A673 (cell line): ENCODE measurements around the gene WDR88. TPM values are rescaled to one million over a fixed set of nuclear protein-coding genes. Genes with fewer than 3 reads are reported as not detected.

Experiments used
- BruUV-seq: library from RNA; stranded (reverse); fragments of 400-500 nt; replicated peaks from 2 replicates; lab custom pipeline; 2021; lab: Mats Ljungman, UMichigan
- CTCF ChIA-PET: fragments of 300-600 bp; sonication (Branson Sonifier 250); formaldehyde crosslinking; loops from one replicate; lab custom pipeline; 2022; ENCODE audit warnings: antibody characterized with exemption; lab: Charles Lee
- POLR2A ChIA-PET: fragments of 300-600 bp; sonication (Branson Sonifier 250); formaldehyde crosslinking; loops from one replicate; lab custom pipeline; 2022; ENCODE audit warnings: antibody characterized with exemption; ENCODE audit not compliant: low non-redundant PET; lab: Charles Lee
- DNase-seq: peaks from one replicate; pipeline ENCODE4 v3.0.0-alpha.2; 2015; ENCODE audit warnings: low spot score
- H3K27ac ChIP-seq: fragments of 200-600 bp; sonication (generic); 2 replicates; pipeline ENCODE4 v1.5.1; 2016; ENCODE audit warnings: mixed run types, low read depth, mild to moderate bottlenecking, mixed read lengths, antibody characterized with exemption, low read length; ENCODE audit not compliant: poor library complexity, severe bottlenecking
- H3K27me3 ChIP-seq: fragments of 200-600 bp; sonication (generic); replicated peaks from 2 replicates; pipeline ENCODE4 v1.6.1; 2017; ENCODE audit warnings: mixed run types, low read depth, mild to moderate bottlenecking, mixed read lengths, antibody characterized with exemption, low read length; ENCODE audit not compliant: insufficient read depth, poor library complexity
- H3K36me3 ChIP-seq: fragments of 200-600 bp; sonication (generic); 2 replicates; pipeline ENCODE4 v1.6.1; 2016; ENCODE audit warnings: mixed run types, mild to moderate bottlenecking, mixed read lengths, antibody characterized with exemption, low read length; ENCODE audit not compliant: insufficient read depth, poor library complexity, severe bottlenecking
- H3K4me1 ChIP-seq: fragments of 200-600 bp; sonication (generic); 2 replicates; pipeline ENCODE4 v1.6.1; 2017; ENCODE audit warnings: mixed run types, mild to moderate bottlenecking, mixed read lengths, antibody characterized with exemption, low read length; ENCODE audit not compliant: insufficient read depth, poor library complexity, severe bottlenecking
- H3K4me3 ChIP-seq: fragments of 200-600 bp; sonication (generic); 2 replicates; pipeline ENCODE4 v1.5.1; 2016; ENCODE audit warnings: low read depth, mixed run types, mild to moderate bottlenecking, mixed read lengths, low read length; ENCODE audit not compliant: poor library complexity, severe bottlenecking
- H3K9me3 ChIP-seq: fragments of 200-600 bp; sonication (generic); 2 replicates; pipeline ENCODE4 v1.6.1; 2016; ENCODE audit warnings: mixed run types, low read depth, mild to moderate bottlenecking, mixed read lengths, antibody characterized with exemption, low read length; ENCODE audit not compliant: poor library complexity, severe bottlenecking
- EZH2 ChIP-seq: fragments of 200-600 bp; sonication (generic); IDR thresholded peaks from 2 replicates; pipeline ENCODE4 v1.6.1; 2017; ENCODE audit warnings: borderline replicate concordance, low read depth, mild to moderate bottlenecking, mixed read lengths, antibody characterized with exemption, low read length; ENCODE audit not compliant: poor library complexity, severe bottlenecking
- intact Hi-C: fragments of 100-400 bp; cut with micrococcal nuclease; formaldehyde crosslinking; loops from one replicate; pipeline ENCODE4 v1.10.0; 2022; ENCODE audit not compliant: unreplicated experiment
- total RNA-seq: library from RNA; stranded (reverse); gene quantifications from 2 replicates; pipeline ENCODE4 v1.2.3, GENCODE V29; 2021
- TF ChIP-seq, protein P1 (sequence below): fragments of 300-800, 200-600 bp; sonication (generic); conservative IDR thresholded peaks from 2 replicates; pipeline ENCODE4 v1.5.1; 2017; ENCODE audit warnings: low read depth, mild to moderate bottlenecking, antibody characterized with exemption, low read length, moderate library complexity, mixed read lengths

The WDR88 gene
- total RNA-seq, 1 experiment from 2014 or later: not detected

DNA sequence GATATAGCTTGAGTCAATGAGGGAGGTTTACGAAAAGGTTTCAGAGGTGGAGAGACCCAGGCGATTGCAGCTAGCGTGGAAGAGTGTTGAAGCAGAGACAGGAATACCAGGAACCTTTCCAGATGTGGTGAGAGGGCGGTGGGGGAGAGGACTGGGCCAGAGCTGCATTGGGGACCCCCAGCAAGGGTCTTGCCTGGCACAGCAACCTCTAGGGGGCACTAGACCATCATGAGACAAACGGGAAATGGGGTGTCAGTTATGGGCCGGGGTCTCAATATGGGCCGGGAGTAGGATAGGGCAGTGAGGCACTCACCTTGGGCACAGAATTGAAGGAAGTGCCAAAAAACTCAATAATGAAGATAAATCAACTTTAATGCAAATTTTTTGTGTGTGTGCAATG, 60.1 kb downstream of the WDR88 start:
- H3K9me3 ChIP-seq: no peaks in the 10 kb centered on the region
- ChIA-PET CTCF (interaction anchor here (0.6 to 0.7 kb wide), 2 partner anchors 16 to 523 kb away, joined by 3 read pairs; no protein-coding TSS in a partner anchor), POLR2A (no interaction called here)
- intact Hi-C loops: no loop called here
- no peaks in the 10 kb centered on the region for H3K27me3 ChIP-seq
- BruUV-seq: no TSS peak
- no peak overlapping the region for H3K4me3 ChIP-seq
- peaks cover 4% of the 10 kb centered on the region for H3K4me1 ChIP-seq
- H3K27ac ChIP-seq: no peak overlapping the region
- TF ChIP-seq EZH2: no peak
- TF ChIP-seq, protein P1, sequence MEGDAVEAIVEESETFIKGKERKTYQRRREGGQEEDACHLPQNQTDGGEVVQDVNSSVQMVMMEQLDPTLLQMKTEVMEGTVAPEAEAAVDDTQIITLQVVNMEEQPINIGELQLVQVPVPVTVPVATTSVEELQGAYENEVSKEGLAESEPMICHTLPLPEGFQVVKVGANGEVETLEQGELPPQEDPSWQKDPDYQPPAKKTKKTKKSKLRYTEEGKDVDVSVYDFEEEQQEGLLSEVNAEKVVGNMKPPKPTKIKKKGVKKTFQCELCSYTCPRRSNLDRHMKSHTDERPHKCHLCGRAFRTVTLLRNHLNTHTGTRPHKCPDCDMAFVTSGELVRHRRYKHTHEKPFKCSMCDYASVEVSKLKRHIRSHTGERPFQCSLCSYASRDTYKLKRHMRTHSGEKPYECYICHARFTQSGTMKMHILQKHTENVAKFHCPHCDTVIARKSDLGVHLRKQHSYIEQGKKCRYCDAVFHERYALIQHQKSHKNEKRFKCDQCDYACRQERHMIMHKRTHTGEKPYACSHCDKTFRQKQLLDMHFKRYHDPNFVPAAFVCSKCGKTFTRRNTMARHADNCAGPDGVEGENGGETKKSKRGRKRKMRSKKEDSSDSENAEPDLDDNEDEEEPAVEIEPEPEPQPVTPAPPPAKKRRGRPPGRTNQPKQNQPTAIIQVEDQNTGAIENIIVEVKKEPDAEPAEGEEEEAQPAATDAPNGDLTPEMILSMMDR: peak; percentile 59
- peak; percentile 30 for DNase-seq
- H3K36me3 ChIP-seq: no peaks in the 10 kb centered on the region

DNA sequence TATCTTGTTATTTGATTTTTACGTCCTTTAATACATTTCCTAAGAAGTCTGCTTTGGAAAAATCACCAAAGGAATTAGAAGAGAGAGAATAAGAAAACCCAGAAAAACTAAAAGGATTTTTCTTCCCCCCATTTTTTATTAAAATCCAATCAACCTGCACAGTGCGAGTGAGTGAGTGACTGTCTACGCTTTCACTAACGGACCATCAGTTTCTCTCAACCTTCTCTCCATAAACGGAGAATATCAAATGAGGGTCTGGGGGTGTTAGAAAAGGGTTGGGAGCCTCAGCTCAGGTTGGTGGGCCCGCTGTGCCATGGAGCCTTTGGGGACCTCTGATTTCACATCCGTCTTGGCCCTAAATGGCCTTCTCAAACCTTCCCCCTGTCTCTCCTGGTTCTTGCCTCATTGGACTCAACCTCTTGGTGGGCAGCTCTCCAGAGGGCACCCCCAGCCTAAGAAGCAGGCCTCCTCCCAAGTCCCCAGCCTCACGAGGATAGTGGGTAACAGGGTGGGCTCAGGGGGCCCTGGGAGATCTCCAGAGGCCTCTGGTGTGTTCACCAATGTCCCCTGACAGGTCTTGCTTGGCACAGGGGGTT, 61.5 kb downstream of the WDR88 start:
- Histone ChIP-seq H3K27me3 (no peaks in the 10 kb centered on the region), H3K9me3 (no peaks in the 10 kb centered on the region), H3K36me3 (peaks cover 7% of the 10 kb centered on the region), H3K4me1 (peaks cover 4% of the 10 kb centered on the region), H3K27ac (no peak overlapping the region), H3K4me3 (peak overlapping the region; percentile 73)
- intact Hi-C loops: no loop called here
- BruUV-seq: no TSS peak
- ChIA-PET CTCF (interaction anchor here (1.0 kb wide), 1 partner anchor 9 kb away, joined by 3 read pairs; no protein-coding TSS in a partner anchor), POLR2A (no interaction called here)
- TF ChIP-seq, protein P1: no peak
- TF ChIP-seq EZH2: no peak
- DNase-seq: no peak

DNA sequence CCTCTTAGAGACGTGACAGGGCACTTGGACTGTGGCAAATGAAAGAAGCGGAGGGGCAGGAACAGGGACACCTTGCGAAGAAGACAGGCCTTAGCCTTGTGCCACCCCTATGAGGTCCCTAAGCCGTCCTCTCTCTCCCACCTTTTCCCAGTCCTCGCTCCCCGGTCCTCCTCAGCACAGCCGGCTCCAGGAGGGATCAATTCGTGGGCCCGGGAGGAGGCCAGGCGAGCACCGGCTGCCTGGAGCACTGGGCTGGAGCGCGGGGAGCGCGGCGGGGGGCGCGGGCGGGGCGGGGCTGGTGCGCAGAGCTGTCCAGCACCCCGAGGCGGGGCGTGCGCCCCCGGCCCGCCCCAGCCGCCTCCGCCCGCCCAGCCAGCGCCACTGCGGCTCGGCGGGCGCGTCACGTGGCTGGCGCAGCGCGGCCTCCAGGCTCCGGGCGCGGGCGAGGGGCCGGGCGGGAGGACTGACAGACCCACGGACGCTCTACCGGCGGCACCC, 62.0 kb downstream of the WDR88 start, which contains the start of gene LRP3:
TSS of gene LRP3 (plus strand) at position 466 of the 498 bp plus-strand sequence. CDS start 456 bp downstream, outside the sequence.
- Histone ChIP-seq H3K4me3 (peak within 1 kb of the TSS; percentile 73), H3K9me3 (no peaks in the 10 kb centered on the region), H3K27me3 (no peaks in the 10 kb centered on the region), H3K27ac (peak within 1 kb of the TSS; percentile 73), H3K36me3 (peaks cover 10% of the 10 kb centered on the region), H3K4me1 (peaks cover 4% of the 10 kb centered on the region)
- intact Hi-C loops: no loop called here
- BruUV-seq: no TSS peak
- DNase-seq: peak; percentile 67
- ChIA-PET CTCF (interaction anchor here (1.0 kb wide), 1 partner anchor 10 kb away, joined by 3 read pairs; no protein-coding TSS in a partner anchor), POLR2A (no interaction called here)
- TF ChIP-seq EZH2: no peak
- TF ChIP-seq, protein P1: no peak
